ENCODE results near the gene GPR37.
A peak's percentile ranks its signal among the peaks of the same experiment; 100 is the strongest.

GPR37 gene

DNA sequence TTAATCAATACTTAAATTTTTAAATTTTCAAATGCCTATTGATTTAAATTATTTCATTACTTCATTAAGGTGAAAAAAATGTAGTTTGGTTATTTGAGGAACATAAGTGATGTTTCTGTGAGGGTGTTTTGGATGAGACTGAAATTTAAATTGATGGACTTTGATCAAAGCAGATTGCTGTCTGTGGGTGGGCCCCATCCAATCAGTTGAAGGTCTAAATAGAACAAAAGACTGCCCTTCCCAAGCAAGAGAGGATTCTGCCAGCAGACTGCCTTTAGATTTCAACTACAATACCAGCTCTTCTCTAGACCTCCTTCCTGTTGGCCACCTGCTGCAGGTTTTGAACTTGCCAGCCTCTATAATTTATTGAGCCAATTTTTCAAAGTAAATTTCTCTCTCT is 14.5 kb upstream of the GPR37 start:
- DNase-seq = no peak

DNA sequence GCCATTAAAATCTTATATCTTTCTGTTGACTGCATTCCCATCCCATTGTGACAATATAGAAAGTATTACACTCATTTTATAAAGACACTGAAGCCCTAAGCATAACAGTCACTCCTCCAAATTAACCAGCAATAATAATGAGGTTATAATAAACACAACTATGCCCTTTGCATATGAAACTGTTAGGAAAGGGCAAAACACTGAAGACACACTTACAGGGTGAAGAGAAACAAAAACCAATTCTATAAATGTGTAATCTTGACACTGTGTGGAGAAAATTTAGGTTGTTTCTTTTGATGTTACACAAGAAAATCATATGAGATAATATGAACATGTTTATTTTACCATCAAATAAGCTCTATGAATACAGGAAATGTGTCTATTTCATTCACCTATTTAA is 14.0 kb upstream of the GPR37 start:
- DNase-seq = no peak

GRCh38 chr7:124779194-124779593 is 13.6 kb upstream of the GPR37 start:
- no peak for DNase-seq

DNA sequence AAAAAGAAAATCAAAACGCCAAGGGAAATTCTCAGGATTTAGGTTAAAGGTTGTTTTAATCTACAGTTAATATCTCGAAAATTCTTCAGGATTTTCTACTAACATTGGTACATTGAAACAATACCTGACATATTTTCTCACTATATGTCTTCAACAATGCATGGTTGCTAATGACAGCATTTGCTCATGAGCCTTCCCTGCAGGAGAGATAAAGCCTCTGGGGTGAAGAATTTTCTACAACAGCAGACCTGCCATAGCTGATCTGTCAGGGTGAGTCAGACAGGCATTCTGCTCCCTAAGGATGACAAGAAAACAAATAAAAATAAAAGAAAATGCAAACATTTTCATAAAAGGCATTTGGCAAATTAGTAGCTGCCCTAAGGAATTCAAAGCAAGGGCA is 11.7 kb upstream of the GPR37 start:
- no peak for DNase-seq

- no peak for DNase-seq
These were observed 10.6 kb upstream of the GPR37 start for GRCh38 chr7:124776153-124776552.

GRCh38 chr7:124775422-124775821 is 9.8 kb upstream of the GPR37 start:
- no peak for DNase-seq

- no peak for DNase-seq
These were observed 8.3 kb upstream of the GPR37 start for GRCh38 chr7:124773938-124774337.

DNA sequence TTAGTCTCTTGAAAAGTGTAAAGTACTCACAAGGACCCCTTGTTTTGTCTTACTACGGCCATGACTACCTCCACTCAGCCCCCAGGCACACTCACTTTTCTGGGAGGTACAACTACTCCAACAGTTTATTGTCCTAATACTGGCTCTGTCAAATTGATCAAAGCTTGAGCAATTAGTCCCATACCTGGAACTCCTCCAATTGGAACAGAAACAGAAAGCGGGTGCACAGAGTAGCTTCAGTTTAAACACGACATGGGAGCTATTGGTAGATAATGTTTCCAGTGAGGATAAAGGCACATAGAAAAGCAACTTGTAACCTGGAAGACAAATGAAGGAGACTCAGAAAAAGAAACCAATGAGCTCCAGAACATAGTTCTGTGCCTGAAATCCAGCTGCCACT is 7.7 kb upstream of the GPR37 start:
- no peak for DNase-seq

GRCh38 chr7:124769136-124769535 is 3.5 kb upstream of the GPR37 start:
- no peak for DNase-seq

DNA sequence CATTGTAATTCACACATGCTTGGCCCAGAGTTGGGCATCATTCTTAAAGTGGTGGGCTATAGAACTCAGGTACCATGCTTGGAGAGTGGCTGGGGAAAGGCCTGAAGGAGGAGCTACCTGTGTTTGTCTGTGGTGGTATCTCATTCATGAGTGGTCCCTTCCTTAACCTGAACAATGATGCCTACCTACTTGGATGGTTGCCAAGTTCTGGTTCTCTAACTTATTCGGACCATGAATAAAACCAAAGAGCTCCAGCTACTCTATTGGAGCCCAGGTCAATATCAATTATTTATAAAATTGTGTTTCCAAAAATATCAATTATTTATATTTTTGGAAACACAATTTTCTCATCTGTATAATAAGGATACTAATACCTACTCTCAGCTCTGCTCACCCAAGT is 2.9 kb upstream of the GPR37 start:
- no peak for DNase-seq

- peak; percentile 10 for DNase-seq
These were observed 668 bp downstream of the GPR37 start for GRCh38 chr7:124764847-124765400.

GRCh38 chr7:124764051-124764846 is 1.3 kb downstream of the GPR37 start:
- DNase-seq = no peak

DNA sequence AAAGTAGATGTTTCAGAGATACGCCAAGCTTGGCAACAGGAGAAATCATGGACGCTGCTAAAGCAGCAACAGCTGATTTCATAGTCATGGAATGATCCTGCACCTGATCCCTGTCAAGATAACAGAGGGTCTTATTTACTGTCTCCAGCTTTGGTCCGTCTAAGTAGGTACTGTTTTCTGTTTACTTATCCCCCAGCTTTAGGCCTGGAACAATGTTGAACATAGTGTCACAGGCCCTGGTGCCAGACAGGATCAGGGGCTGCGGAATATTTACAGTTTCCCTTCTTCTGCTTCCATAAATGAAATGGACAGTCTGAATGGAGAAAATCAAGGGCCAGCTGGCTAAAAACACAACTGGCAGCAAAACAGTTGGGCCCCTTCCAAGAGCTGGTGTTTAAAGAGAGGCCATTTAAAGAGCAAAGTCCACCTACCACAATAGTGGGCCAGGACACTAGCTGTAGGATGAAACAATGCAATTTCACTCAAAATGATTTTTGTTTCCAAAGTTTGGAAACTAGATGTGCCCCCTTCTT is 2.9 kb downstream of the GPR37 start:
- DNase-seq = no peak

DNA sequence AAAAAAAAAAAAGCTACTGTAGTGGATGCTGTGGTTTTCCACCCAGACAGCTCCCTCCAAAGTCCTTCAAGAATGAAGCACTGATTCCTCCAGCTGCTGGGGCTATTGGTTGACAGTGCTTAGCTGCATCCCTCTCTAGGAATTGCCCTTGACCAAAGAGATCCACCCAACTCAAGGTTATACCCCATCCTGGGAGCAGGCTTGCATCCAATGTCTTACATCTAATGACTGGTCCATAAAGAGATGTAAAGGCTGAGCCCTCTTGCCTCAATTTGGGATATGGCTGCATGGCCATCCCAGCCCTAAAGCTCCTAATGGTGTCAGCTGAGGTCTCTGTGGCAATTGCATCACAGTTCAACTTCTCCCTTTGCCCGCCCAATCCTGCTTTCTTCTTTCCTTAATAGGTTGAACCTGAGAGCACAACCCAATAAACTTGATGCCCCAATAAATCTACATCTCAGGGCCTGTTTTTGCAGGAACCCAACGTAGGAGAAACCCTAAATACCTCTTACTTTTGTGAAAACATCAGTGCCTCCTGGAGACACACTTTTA is 4.4 kb downstream of the GPR37 start:
- no peak for DNase-seq

- DNase-seq = no peak
These were observed 7.3 kb downstream of the GPR37 start for GRCh38 chr7:124758327-124758726.

- DNase-seq = no peak
These were observed 10.9 kb downstream of the GPR37 start for GRCh38 chr7:124754576-124755268.

DNA sequence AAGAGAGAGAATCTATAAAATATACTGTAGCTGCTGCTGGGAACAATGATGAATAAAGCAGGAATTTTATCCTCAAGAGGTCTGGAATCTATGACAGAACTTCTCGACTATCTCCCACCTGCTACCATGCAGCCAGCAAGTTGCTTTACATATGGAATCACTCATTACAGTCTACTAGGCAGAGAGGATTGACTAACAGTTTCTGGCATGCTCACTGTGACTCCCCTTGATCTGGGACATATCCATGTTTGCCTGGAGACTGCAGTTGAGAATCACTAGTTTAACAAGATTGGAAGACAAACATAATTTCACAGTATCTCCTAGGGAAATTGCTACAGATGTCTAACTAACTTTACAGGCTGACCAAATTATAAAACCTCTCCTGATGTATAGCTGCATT is 13.3 kb downstream of the GPR37 start:
- DNase-seq = no peak

GRCh38 chr7:124751027-124751426 is 14.6 kb downstream of the GPR37 start:
- DNase-seq = no peak

GRCh38 chr7:124747072-124747471 is 18.5 kb downstream of the GPR37 start:
- DNase-seq = no peak

DNA sequence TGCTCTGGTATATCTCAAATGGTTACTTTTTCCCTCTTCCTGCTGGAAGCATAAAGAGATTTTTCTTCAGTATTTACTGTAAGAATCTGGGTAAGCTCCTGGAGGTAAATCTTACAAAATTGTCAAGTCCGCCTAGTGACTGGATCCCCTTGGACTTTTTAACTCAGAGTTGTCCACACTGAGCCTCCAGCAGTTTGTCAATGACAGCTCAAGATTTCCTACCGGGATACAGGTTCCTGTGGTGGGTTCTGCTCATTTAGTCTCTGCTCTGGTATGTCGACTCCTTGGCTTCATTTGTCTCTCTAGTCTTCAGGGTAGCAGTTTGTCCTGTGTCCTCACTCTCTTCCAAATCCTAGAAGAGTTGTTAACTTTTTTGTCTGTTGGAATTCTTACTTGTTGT is 27.0 kb downstream of the GPR37 start:
- no peak for DNase-seq

DNA sequence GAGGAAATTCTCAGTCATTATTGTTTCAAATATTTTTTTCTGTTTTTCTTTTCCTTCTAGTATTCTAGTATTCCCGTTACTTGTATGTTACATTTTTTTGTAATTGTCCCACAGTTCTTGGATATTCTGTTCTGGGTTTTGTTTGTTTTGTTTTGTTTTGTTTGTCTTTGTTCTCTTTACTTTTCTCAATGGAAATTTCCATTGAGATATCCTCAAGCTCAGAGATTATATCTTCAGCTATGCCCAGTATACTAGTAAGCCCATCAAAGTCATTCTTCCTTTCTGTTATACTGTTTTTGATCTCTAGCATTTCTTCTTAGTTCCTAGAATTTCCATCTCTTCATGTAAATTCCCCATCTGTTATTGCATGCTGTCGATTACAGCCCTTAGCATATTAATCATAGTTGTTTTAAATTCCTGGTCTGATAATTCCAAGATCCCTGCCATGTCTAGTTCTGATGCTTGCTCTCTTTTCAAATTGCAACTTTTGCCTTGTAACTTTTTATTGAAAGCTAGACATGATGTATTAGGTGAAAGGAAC is 27.8 kb downstream of the GPR37 start:
- DNase-seq = no peak

- no peak for DNase-seq
These were observed 37.0 kb downstream of the GPR37 start for GRCh38 chr7:124728610-124729009.

GRCh38 chr7:124724507-124725192 is 40.9 kb downstream of the GPR37 start:
- DNase-seq = no peak
